DOHH2 (cell line): ENCODE data around the gene HDAC4.
A peak's percentile ranks its signal among the peaks of the same experiment; 100 is the strongest.

Source experiments
- H3F3A ChIP-seq: fragments of 200-600 bp; sonication (generic), shearing (Covaris generic); 2 replicates; pipeline ENCODE4 v1.6.0; 2016; ENCODE audit warnings: antibody characterized with exemption, mild to moderate bottlenecking; ENCODE audit not compliant: control insufficient read depth, insufficient read depth
- H3K27ac ChIP-seq: fragments of 200-600 bp; sonication (generic); 2 replicates; pipeline ENCODE4 v1.5.1; 2014; ENCODE audit warnings: low read depth, mild to moderate bottlenecking, low read length, moderate library complexity
- H3K27me3 ChIP-seq: fragments of 200-600 bp; sonication (generic); 2 replicates; pipeline ENCODE4 v1.6.1; 2014; ENCODE audit warnings: mild to moderate bottlenecking, low read length, mixed read lengths; ENCODE audit not compliant: control insufficient read depth
- H3K36me3 ChIP-seq: fragments of 200-600 bp; sonication (generic); 2 replicates; pipeline ENCODE4 v1.6.1; 2014; ENCODE audit warnings: mild to moderate bottlenecking, low read length, moderate library complexity, mixed read lengths; ENCODE audit not compliant: control insufficient read depth
- H3K4me1 ChIP-seq: fragments of 200-600 bp; sonication (generic); 2 replicates; pipeline ENCODE4 v1.6.1; 2014; ENCODE audit warnings: mild to moderate bottlenecking, low read length, mixed read lengths; ENCODE audit not compliant: control insufficient read depth
- H3K4me2 ChIP-seq: fragments of 200-600 bp; sonication (generic); 2 replicates; pipeline ENCODE4 v1.6.0; 2014; ENCODE audit warnings: mild to moderate bottlenecking, low read length, moderate library complexity
- H3K4me3 ChIP-seq: fragments of 200-600 bp; sonication (generic); 2 replicates; pipeline ENCODE4 v1.5.1; 2014; ENCODE audit warnings: mild to moderate bottlenecking, low read length, mixed read lengths
- H3K79me2 ChIP-seq: fragments of 200-600 bp; sonication (generic); 2 replicates; pipeline ENCODE4 v1.6.1; 2014; ENCODE audit warnings: mild to moderate bottlenecking, low read length, mixed read lengths; ENCODE audit not compliant: control insufficient read depth
- H3K9me2 ChIP-seq: fragments of 200-600 bp; sonication (generic); replicated peaks from 2 replicates; pipeline ENCODE4 v1.6.1; 2014; ENCODE audit warnings: mild to moderate bottlenecking, low read length, mixed read lengths; ENCODE audit not compliant: control insufficient read depth
- H3K9me3 ChIP-seq: fragments of 200-600 bp; sonication (generic); 2 replicates; pipeline ENCODE4 v1.6.1; 2014; ENCODE audit warnings: antibody characterized with exemption, low read length, mixed read lengths; ENCODE audit not compliant: control insufficient read depth, insufficient read depth
- H4K20me1 ChIP-seq: fragments of 200-600 bp; sonication (generic); 2 replicates; pipeline ENCODE4 v1.6.0; 2014; ENCODE audit warnings: low read depth, mild to moderate bottlenecking, antibody characterized with exemption, low read length, moderate library complexity; ENCODE audit not compliant: control insufficient read depth, insufficient read depth
- EZH2phosphoT487 ChIP-seq: fragments of 200-600 bp; sonication (generic); IDR thresholded peaks from 2 replicates; pipeline ENCODE4 v1.6.1; 2017; ENCODE audit warnings: borderline replicate concordance, mild to moderate bottlenecking, antibody characterized with exemption, low read length, moderate library complexity, mixed read lengths
- TF ChIP-seq, protein P1 (sequence below): fragments of 200-600 bp; sonication (generic); IDR thresholded peaks from one replicate; pipeline ENCODE4 v1.5.1; 2014; ENCODE audit warnings: antibody characterized with exemption, mild to moderate bottlenecking, low read depth, low read length; ENCODE audit not compliant: poor library complexity, severe bottlenecking

Gene HDAC4

DNA sequence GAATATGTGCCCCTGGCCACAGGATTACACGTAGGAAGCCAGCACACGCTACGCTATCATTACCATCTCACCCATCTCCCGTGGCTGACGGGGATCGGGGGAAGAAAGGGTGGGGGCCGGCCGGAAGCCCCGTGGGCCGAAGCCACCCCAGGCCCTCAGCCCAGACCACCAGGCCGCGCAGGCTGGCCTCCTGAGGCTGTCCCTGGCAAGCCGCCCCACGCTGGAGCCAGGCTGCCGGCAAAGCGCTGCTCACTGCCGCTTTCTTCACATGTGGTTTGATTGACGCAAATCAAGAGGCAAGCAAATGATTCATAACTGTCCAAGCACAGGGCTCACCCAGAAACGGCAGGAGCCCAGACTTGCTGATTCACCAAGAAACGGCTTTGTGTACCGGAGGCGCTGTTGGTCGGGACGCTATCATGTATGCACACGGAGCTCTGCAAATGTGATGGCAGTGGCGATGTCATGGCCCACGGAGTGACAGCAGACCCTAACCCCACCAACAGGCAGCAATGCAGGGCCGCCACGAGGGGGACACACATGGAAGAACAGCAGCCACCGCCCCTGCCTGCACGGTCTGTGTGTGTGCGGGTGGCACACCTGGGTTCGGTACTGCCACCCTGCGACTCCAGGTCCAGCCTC, 125.7 kb downstream of the HDAC4 start:
- no peaks in the 10 kb centered on the region for H3K9me3 ChIP-seq
- H3K27ac ChIP-seq = no peak overlapping the region
- H3K9me2 ChIP-seq = no peaks in the 10 kb centered on the region
- H3K4me1 ChIP-seq = no peaks in the 10 kb centered on the region
- H4K20me1 ChIP-seq = peaks cover 53% of the 10 kb centered on the region
- TF ChIP-seq EZH2phosphoT487 = no peak; the same call in 1 of the 2 replicates
- TF ChIP-seq, protein P1, sequence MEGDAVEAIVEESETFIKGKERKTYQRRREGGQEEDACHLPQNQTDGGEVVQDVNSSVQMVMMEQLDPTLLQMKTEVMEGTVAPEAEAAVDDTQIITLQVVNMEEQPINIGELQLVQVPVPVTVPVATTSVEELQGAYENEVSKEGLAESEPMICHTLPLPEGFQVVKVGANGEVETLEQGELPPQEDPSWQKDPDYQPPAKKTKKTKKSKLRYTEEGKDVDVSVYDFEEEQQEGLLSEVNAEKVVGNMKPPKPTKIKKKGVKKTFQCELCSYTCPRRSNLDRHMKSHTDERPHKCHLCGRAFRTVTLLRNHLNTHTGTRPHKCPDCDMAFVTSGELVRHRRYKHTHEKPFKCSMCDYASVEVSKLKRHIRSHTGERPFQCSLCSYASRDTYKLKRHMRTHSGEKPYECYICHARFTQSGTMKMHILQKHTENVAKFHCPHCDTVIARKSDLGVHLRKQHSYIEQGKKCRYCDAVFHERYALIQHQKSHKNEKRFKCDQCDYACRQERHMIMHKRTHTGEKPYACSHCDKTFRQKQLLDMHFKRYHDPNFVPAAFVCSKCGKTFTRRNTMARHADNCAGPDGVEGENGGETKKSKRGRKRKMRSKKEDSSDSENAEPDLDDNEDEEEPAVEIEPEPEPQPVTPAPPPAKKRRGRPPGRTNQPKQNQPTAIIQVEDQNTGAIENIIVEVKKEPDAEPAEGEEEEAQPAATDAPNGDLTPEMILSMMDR = peak; percentile 18
- no peaks in the 10 kb centered on the region for H3F3A ChIP-seq
- H3K36me3 ChIP-seq = no peaks in the 10 kb centered on the region
- peaks cover 57% of the 10 kb centered on the region for H3K27me3 ChIP-seq
- no peak overlapping the region for H3K4me2 ChIP-seq
- no peak overlapping the region for H3K4me3 ChIP-seq
- no peaks in the 10 kb centered on the region for H3K79me2 ChIP-seq

DNA sequence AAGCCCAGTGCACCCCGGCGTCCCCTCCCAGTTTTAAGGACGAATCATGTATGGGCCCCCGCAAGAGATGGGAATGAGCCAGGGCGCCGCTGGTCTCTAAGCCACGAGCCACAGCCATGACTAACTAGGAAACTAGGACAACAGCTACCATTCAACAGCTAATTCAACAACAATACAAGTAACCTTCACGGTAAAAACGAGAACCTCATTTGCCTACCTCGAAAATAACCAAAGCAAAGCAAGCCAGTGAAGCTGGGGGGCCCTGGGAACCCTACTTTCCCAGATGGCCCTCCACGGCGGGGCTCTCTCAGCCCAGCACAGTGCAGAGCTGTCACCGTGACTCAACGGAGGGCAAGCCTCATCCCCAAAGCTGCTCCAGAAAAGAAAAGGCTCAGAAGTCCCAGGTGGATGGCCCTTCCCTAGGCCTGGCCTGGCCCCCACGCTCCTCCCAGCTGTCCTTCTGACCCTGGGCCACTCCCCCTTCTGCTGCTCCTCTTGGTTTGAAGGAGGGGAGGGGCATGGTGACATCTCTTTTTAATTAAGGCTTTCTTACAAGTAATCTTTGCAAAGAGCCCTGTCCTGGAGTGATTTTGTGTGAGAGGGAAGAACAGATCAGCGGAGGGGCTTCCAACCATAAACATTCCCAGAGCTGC, 126.3 kb downstream of the HDAC4 start:
- H3K79me2 ChIP-seq = no peaks in the 10 kb centered on the region
- no peaks in the 10 kb centered on the region for H3K4me1 ChIP-seq
- no peak overlapping the region for H3K27ac ChIP-seq
- TF ChIP-seq EZH2phosphoT487 = no peak
- TF ChIP-seq, protein P1 = no peak
- H3K27me3 ChIP-seq = peaks cover 63% of the 10 kb centered on the region
- no peaks in the 10 kb centered on the region for H3K36me3 ChIP-seq
- H3K9me3 ChIP-seq = no peaks in the 10 kb centered on the region
- no peak overlapping the region for H3K4me2 ChIP-seq
- H3K4me3 ChIP-seq = no peak overlapping the region
- no peaks in the 10 kb centered on the region for H3K9me2 ChIP-seq
- H3F3A ChIP-seq = no peaks in the 10 kb centered on the region
- peaks cover 59% of the 10 kb centered on the region for H4K20me1 ChIP-seq

DNA sequence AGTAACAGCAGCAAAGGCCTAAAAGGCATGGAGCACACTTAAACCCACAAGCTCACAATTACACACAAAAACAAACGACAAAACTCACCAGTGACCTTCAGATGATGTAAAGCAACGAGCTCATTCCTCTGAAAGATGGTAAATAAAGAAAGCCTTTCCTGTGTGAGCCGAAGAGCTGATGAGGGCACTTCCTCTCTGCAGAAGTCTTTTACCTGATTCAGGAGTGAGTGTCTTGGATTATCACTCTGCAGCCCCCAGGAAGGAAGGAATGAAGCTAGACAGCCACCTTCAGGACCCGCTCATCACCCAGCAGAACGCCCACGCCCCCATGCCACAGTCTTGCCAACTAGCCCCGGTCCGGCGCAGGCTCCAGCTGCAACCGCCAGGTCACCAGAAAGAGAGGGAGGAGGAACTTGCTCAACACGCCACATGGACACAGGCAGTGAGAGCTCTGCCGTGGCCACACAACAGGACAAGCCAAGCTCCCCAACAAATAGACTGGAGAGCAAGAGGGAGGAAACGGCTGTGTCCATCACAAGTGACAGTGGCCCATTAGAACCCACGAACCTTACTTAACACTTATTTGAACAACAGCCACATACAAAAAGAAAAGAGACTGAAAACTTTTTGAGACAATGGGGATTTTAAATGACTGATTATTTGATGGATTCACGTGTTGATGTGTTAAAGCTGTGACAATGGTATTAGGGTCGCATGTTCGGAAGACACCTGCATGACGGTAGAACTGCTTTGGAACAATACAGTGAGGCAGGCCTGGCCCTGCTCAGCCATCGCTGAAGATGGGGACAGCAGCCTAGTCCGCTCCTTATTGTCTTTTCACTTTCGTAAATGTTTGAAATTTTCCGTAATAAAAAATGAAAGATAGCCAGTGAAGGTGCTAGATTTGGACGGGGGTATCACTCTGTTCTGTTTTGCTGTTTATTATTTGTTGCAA, 127.3 kb downstream of the HDAC4 start:
- no peaks in the 10 kb centered on the region for H3K9me3 ChIP-seq
- H3K27me3 ChIP-seq = peaks cover 72% of the 10 kb centered on the region
- H3K9me2 ChIP-seq = no peaks in the 10 kb centered on the region
- H3F3A ChIP-seq = no peaks in the 10 kb centered on the region
- no peaks in the 10 kb centered on the region; the same call in 1 of the 2 replicates for H3K79me2 ChIP-seq
- H4K20me1 ChIP-seq = peaks cover 68% of the 10 kb centered on the region
- no peak for TF ChIP-seq EZH2phosphoT487
- TF ChIP-seq, protein P1 = no peak
- no peak overlapping the region for H3K4me3 ChIP-seq
- no peak overlapping the region for H3K4me2 ChIP-seq
- no peaks in the 10 kb centered on the region for H3K36me3 ChIP-seq
- peaks cover 8% of the 10 kb centered on the region for H3K4me1 ChIP-seq
- no peak overlapping the region for H3K27ac ChIP-seq
